WTC11 (cell line): Measurements from ENCODE around the gene ZFP92. TPM values are rescaled to one million over a fixed set of nuclear protein-coding genes. Genes with fewer than 3 reads are reported as not detected.

ENCODE experiments used
- ATAC-seq: fragments of 200-7000 bp; cut with Tn5 transposase; 2 replicates; pipeline ENCODE4 v1.10.0; 2021; ENCODE audit warnings: mild to moderate bottlenecking, moderate library complexity
- CTCF ChIA-PET: fragments of 300-600 bp; sonication (Branson Sonifier 250); formaldehyde crosslinking; loops from one replicate; lab custom pipeline; 2021; ENCODE audit warnings: antibody characterized with exemption; lab: Charles Lee
- POLR2A ChIA-PET: fragments of 350-600 bp; sonication (Branson Sonifier 250); formaldehyde crosslinking; loops from one replicate; lab custom pipeline; 2021; ENCODE audit warnings: antibody characterized with exemption; lab: Charles Lee
- DNase-seq: peaks from one replicate; pipeline ENCODE4 v3.0.0; 2021; ENCODE audit warnings: low spot score
- H3K27ac Mint-ChIP-seq: 2 replicates; pipeline ENCODE4 v1.8.0; 2021; ENCODE audit warnings: mixed read lengths
- H3K27me3 Mint-ChIP-seq: 2 replicates; pipeline ENCODE4 v1.8.0; 2021; ENCODE audit warnings: low read depth, mild to moderate bottlenecking, moderate library complexity, mixed read lengths
- H3K36me3 Mint-ChIP-seq: 2 replicates; pipeline ENCODE4 v1.8.0; 2021; ENCODE audit warnings: mixed read lengths
- H3K4me1 Mint-ChIP-seq: 2 replicates; pipeline ENCODE4 v1.8.0; 2022; ENCODE audit warnings: mixed read lengths
- H3K4me3 Mint-ChIP-seq: 2 replicates; pipeline ENCODE4 v1.8.0; 2021; ENCODE audit warnings: mild to moderate bottlenecking, moderate library complexity, mixed read lengths
- H3K9me3 Mint-ChIP-seq: 2 replicates; pipeline ENCODE4 v1.8.0; 2021; ENCODE audit warnings: mixed read lengths
- EMX1 ChIP-seq: fragments of 250-450 bp; sonication (Bioruptor Pico); IDR thresholded peaks from 2 replicates; pipeline ENCODE4 v1.8.0; 2021; ENCODE audit warnings: mild to moderate bottlenecking
- GABPB1 ChIP-seq: sonication (generic); formaldehyde crosslinking; IDR thresholded peaks from 2 replicates; pipeline ENCODE4 v1.8.1; 2023; ENCODE audit warnings: mild to moderate bottlenecking, missing genetic modification reagents
- HMGA2 ChIP-seq: fragments of 250-450 bp; sonication (Bioruptor Pico); IDR thresholded peaks from 2 replicates; pipeline ENCODE4 v1.4.0; 2021; ENCODE audit warnings: mild to moderate bottlenecking, moderate library complexity
- IRF2 ChIP-seq: sonication (generic); formaldehyde crosslinking; IDR thresholded peaks from 2 replicates; pipeline ENCODE4 v1.8.0; 2022; ENCODE audit warnings: low read depth, missing genetic modification reagents, borderline replicate concordance
- NFATC4 ChIP-seq: fragments of 250-450 bp; sonication (Bioruptor Pico); IDR thresholded peaks from 2 replicates; pipeline ENCODE4 v1.9.0; 2021; ENCODE audit warnings: mild to moderate bottlenecking
- SOX15 ChIP-seq: fragments of 250-450 bp; sonication (Bioruptor Pico); IDR thresholded peaks from 2 replicates; pipeline ENCODE4 v1.9.0; 2021; ENCODE audit warnings: mild to moderate bottlenecking
- SP1 ChIP-seq: sonication (generic); formaldehyde crosslinking; conservative IDR thresholded peaks from 2 replicates; pipeline ENCODE4 v1.8.1; 2022; ENCODE audit warnings: missing genetic modification reagents
- TEAD1 ChIP-seq: sonication (generic); formaldehyde crosslinking; IDR thresholded peaks from 2 replicates; pipeline ENCODE4 v1.8.0; 2022; ENCODE audit warnings: mild to moderate bottlenecking, missing genetic modification reagents
- ZNF232 ChIP-seq: sonication (generic); formaldehyde crosslinking; IDR thresholded peaks from 2 replicates; pipeline ENCODE4 v1.8.0; 2022; ENCODE audit warnings: mild to moderate bottlenecking, missing genetic modification reagents
- ZNF263 ChIP-seq: sonication (generic); formaldehyde crosslinking; IDR thresholded peaks from 2 replicates; pipeline ENCODE4 v1.8.1; 2022; ENCODE audit warnings: low read depth, mild to moderate bottlenecking, moderate library complexity, missing genetic modification reagents
- ZNF317 ChIP-seq: sonication (generic); formaldehyde crosslinking; IDR thresholded peaks from 2 replicates; pipeline ENCODE4 v1.8.1; 2023; ENCODE audit warnings: low read depth, mild to moderate bottlenecking, moderate library complexity, missing genetic modification reagents, borderline replicate concordance
- ZNF416 ChIP-seq: fragments of 250-450 bp; sonication (Bioruptor Pico); IDR thresholded peaks from 2 replicates; pipeline ENCODE4 v1.9.0; 2021; ENCODE audit warnings: mild to moderate bottlenecking, inconsistent platforms
- ZNF423 ChIP-seq: fragments of 250-450 bp; sonication (Bioruptor Pico); IDR thresholded peaks from 2 replicates; pipeline ENCODE4 v2.1.2; 2022; ENCODE audit warnings: mild to moderate bottlenecking, moderate library complexity
- total RNA-seq: library from RNA; stranded (reverse); gene quantifications from 3 replicates; pipeline ENCODE4 v1.2.3, GENCODE V29; 2021
- TF ChIP-seq, protein P1 (sequence below): fragments of 200-600 bp; IDR thresholded peaks from 2 replicates; pipeline ENCODE4 v1.8.0; 2022; ENCODE audit warnings: antibody characterized with exemption
- TF ChIP-seq, protein P2 (sequence below): sonication (generic); formaldehyde crosslinking; IDR thresholded peaks from 2 replicates; pipeline ENCODE4 v1.8.1; 2023; ENCODE audit warnings: mild to moderate bottlenecking, missing genetic modification reagents, moderate library complexity
- TF ChIP-seq, protein P3 (sequence below): sonication (generic); formaldehyde crosslinking; IDR thresholded peaks from 2 replicates; pipeline ENCODE4 v1.8.1; 2023; ENCODE audit warnings: mild to moderate bottlenecking, missing genetic modification reagents, moderate library complexity
- TF ChIP-seq, protein P4 (sequence below): sonication (generic); formaldehyde crosslinking; IDR thresholded peaks from 2 replicates; pipeline ENCODE4 v1.8.1; 2023; ENCODE audit warnings: mild to moderate bottlenecking, missing genetic modification reagents
- TF ChIP-seq, protein P5 (sequence below): fragments of 250-450 bp; sonication (Bioruptor Pico); IDR thresholded peaks from 2 replicates; pipeline ENCODE4 v1.9.0; 2021; ENCODE audit warnings: mild to moderate bottlenecking, borderline replicate concordance

Gene ZFP92
- total RNA-seq, 1 experiment from 2014 or later, result 0.31 TPM

DNA sequence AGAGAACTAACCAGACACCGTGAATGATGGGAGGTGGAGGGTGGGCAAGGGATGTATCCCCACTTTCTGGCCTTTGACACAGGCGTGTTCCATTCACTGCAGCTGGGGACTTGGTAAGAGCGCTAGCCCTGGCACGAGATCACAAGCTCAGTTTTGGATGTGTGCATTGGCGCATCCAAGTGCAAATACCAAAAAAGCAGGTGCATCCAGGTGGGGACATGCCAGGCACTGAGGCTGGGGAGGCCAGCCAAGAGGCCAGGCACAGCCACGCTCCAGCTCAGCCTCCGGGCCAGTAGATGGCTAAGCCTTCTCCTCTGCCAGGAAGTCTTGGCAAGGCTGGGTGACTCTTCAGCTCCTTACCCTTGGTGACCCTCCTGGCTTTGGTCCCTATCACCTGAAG, 4.4 kb upstream of the ZFP92 start (continued):
- TF ChIP-seq SOX15 (CRISPR knock-in tag), result no peak
- no peak for TF ChIP-seq ZNF263 (CRISPR knock-in tag)
- no peak for TF ChIP-seq EMX1
- no peak for TF ChIP-seq GABPB1 (CRISPR knock-in tag)
- TF ChIP-seq TEAD1 (CRISPR knock-in tag), result no peak
- TF ChIP-seq ZNF416 (CRISPR knock-in tag), result no peak
- no peak for TF ChIP-seq ZNF423 (CRISPR knock-in tag)

DNA sequence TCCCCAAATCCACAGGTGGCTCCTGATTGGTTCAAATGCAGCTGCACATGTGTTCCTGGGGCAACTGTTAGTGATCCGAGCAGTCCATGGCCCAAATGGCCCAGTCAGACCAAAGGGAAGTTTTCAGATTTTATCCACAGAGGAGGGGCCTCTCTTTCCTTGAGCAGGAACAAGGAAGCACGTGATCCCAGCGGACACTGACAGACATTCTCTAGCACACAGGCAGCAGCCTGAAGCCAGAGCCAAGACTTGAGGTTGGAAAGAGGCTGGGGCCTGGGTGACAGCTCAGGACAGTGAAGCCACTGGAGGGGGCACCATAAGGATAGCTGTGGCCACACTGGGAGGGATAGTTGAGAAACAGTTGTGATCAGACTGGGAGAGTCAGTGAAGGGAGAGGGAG, 3.5 kb upstream of the ZFP92 start:
- CTCF ChIA-PET, result no interaction called here
- TF ChIP-seq, protein P1, sequence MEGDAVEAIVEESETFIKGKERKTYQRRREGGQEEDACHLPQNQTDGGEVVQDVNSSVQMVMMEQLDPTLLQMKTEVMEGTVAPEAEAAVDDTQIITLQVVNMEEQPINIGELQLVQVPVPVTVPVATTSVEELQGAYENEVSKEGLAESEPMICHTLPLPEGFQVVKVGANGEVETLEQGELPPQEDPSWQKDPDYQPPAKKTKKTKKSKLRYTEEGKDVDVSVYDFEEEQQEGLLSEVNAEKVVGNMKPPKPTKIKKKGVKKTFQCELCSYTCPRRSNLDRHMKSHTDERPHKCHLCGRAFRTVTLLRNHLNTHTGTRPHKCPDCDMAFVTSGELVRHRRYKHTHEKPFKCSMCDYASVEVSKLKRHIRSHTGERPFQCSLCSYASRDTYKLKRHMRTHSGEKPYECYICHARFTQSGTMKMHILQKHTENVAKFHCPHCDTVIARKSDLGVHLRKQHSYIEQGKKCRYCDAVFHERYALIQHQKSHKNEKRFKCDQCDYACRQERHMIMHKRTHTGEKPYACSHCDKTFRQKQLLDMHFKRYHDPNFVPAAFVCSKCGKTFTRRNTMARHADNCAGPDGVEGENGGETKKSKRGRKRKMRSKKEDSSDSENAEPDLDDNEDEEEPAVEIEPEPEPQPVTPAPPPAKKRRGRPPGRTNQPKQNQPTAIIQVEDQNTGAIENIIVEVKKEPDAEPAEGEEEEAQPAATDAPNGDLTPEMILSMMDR, result no peak
- TF ChIP-seq, protein P2, sequence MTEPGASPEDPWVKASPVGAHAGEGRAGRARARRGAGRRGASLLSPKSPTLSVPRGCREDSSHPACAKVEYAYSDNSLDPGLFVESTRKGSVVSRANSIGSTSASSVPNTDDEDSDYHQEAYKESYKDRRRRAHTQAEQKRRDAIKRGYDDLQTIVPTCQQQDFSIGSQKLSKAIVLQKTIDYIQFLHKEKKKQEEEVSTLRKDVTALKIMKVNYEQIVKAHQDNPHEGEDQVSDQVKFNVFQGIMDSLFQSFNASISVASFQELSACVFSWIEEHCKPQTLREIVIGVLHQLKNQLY (CRISPR knock-in tag), result no peak
- TF ChIP-seq GABPB1 (CRISPR knock-in tag) (no peak), IRF2 (CRISPR knock-in tag) (no peak), HMGA2 (no peak), SP1 (CRISPR knock-in tag) (no peak), ZNF317 (no peak), NFATC4 (no peak), ZNF232 (CRISPR knock-in tag) (no peak)
- TF ChIP-seq, protein P3, sequence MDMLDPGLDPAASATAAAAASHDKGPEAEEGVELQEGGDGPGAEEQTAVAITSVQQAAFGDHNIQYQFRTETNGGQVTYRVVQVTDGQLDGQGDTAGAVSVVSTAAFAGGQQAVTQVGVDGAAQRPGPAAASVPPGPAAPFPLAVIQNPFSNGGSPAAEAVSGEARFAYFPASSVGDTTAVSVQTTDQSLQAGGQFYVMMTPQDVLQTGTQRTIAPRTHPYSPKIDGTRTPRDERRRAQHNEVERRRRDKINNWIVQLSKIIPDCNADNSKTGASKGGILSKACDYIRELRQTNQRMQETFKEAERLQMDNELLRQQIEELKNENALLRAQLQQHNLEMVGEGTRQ (CRISPR knock-in tag), result no peak
- TF ChIP-seq, protein P4, sequence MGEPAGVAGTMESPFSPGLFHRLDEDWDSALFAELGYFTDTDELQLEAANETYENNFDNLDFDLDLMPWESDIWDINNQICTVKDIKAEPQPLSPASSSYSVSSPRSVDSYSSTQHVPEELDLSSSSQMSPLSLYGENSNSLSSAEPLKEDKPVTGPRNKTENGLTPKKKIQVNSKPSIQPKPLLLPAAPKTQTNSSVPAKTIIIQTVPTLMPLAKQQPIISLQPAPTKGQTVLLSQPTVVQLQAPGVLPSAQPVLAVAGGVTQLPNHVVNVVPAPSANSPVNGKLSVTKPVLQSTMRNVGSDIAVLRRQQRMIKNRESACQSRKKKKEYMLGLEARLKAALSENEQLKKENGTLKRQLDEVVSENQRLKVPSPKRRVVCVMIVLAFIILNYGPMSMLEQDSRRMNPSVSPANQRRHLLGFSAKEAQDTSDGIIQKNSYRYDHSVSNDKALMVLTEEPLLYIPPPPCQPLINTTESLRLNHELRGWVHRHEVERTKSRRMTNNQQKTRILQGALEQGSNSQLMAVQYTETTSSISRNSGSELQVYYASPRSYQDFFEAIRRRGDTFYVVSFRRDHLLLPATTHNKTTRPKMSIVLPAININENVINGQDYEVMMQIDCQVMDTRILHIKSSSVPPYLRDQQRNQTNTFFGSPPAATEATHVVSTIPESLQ (CRISPR knock-in tag), result no peak
- TF ChIP-seq, protein P5, sequence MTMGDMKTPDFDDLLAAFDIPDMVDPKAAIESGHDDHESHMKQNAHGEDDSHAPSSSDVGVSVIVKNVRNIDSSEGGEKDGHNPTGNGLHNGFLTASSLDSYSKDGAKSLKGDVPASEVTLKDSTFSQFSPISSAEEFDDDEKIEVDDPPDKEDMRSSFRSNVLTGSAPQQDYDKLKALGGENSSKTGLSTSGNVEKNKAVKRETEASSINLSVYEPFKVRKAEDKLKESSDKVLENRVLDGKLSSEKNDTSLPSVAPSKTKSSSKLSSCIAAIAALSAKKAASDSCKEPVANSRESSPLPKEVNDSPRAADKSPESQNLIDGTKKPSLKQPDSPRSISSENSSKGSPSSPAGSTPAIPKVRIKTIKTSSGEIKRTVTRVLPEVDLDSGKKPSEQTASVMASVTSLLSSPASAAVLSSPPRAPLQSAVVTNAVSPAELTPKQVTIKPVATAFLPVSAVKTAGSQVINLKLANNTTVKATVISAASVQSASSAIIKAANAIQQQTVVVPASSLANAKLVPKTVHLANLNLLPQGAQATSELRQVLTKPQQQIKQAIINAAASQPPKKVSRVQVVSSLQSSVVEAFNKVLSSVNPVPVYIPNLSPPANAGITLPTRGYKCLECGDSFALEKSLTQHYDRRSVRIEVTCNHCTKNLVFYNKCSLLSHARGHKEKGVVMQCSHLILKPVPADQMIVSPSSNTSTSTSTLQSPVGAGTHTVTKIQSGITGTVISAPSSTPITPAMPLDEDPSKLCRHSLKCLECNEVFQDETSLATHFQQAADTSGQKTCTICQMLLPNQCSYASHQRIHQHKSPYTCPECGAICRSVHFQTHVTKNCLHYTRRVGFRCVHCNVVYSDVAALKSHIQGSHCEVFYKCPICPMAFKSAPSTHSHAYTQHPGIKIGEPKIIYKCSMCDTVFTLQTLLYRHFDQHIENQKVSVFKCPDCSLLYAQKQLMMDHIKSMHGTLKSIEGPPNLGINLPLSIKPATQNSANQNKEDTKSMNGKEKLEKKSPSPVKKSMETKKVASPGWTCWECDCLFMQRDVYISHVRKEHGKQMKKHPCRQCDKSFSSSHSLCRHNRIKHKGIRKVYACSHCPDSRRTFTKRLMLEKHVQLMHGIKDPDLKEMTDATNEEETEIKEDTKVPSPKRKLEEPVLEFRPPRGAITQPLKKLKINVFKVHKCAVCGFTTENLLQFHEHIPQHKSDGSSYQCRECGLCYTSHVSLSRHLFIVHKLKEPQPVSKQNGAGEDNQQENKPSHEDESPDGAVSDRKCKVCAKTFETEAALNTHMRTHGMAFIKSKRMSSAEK (CRISPR knock-in tag), result no peak
- H3K36me3 Mint-ChIP-seq, result no peaks in the 10 kb centered on the region
- H3K4me3 Mint-ChIP-seq, result no peak overlapping the region
- no peak for DNase-seq
- no peak overlapping the region for H3K27ac Mint-ChIP-seq
- no peak for ATAC-seq
- H3K4me1 Mint-ChIP-seq, result peaks cover 8% of the 10 kb centered on the region
- no peaks in the 10 kb centered on the region for H3K9me3 Mint-ChIP-seq
- peaks cover 19% of the 10 kb centered on the region for H3K27me3 Mint-ChIP-seq
- POLR2A ChIA-PET, result no interaction called here
